Lung (tissue), 12 donors: ENCODE measurements around the gene SLC6A16. TPM values are rescaled to one million over a fixed set of nuclear protein-coding genes. Genes with fewer than 3 reads are reported as not detected.

Source experiments
- ATAC-seq: fragments of 200-7000 bp; cut with Tn5 transposase; one replicate; pipeline ENCODE4 v1.9.1; 2020; ENCODE audit warnings: moderate number of reproducible peaks; ENCODE audit not compliant: insufficient read depth, low FRiP score
- DNase-seq, 3 donors: peaks; one replicate each; pipeline ENCODE4 v3.0.0-alpha.2; 2013 to 2017
- H3K27ac ChIP-seq, 2 donors: one replicate each; pipeline ENCODE4 v1.5.1; 2013; ENCODE audit warnings: mild to moderate bottlenecking in 2 of 2, moderate library complexity in 2 of 2, control low read depth in 1 of 2, inconsistent platforms in 1 of 2, low read depth in 1 of 2, low read length in 1 of 2
- H3K27me3 ChIP-seq, 3 donors: one replicate each; pipeline ENCODE4 v1.5.1; 2013; ENCODE audit warnings: low read length in 2 of 3; ENCODE audit not compliant: control insufficient read depth in 3 of 3, insufficient read depth in 3 of 3
- H3K36me3 ChIP-seq, 4 donors: one replicate each; pipeline ENCODE4 v1.5.1; 2013; ENCODE audit warnings: low read length in 4 of 4, mild to moderate bottlenecking in 1 of 4, moderate library complexity in 1 of 4; ENCODE audit not compliant: control insufficient read depth in 4 of 4, insufficient read depth in 4 of 4
- H3K4me1 ChIP-seq, 5 donors: one replicate each; pipeline ENCODE4 v1.5.1; 2013; ENCODE audit warnings: low read length in 5 of 5, mild to moderate bottlenecking in 2 of 5, moderate library complexity in 1 of 5; ENCODE audit not compliant: control insufficient read depth in 5 of 5, insufficient read depth in 5 of 5
- H3K4me3 ChIP-seq: one replicate; pipeline ENCODE4 v1.5.1; 2013; ENCODE audit warnings: mild to moderate bottlenecking, control low read depth, moderate library complexity
- H3K9ac ChIP-seq, 2 donors: one replicate each; pipeline ENCODE4 v1.5.1; 2013; ENCODE audit warnings: low read length in 2 of 2, control low read depth in 1 of 2; ENCODE audit not compliant: insufficient read depth in 1 of 2
- H3K9me3 ChIP-seq, 4 donors: one replicate each; pipeline ENCODE4 v1.5.1; 2013; ENCODE audit warnings: low read length in 3 of 4, mild to moderate bottlenecking in 1 of 4, moderate library complexity in 1 of 4; ENCODE audit not compliant: control insufficient read depth in 4 of 4, insufficient read depth in 3 of 4
- WGBS, 2 donors: extraction: QIAGEN DNeasy Blood & Tissue Kit; methylation state at CpG; one replicate each; pipeline ENCODE4 v1.1.7; 2013; 5-methylcytosine and 5-hydroxymethylcytosine counted together
- polyA plus RNA-seq, 2 donors: library from polyadenylated mRNA; stranded (reverse); fragments of 200-250 nt; gene quantifications; one replicate each; pipeline ENCODE4 v1.2.1, GENCODE V29; 2013
- total RNA-seq, 2 donors: library from RNA; depleted of rRNA in 1 of 2; stranded (reverse); fragments of >200 nt in 1 of 2; gene quantifications; one replicate each; pipeline ENCODE4 v1.2.1, GENCODE V29; 2014 to 2021
- TF ChIP-seq, protein P1 (sequence below): IDR thresholded peaks from 2 replicates; pipeline ENCODE4 v1.5.1; 2012; ENCODE audit warnings: mild to moderate bottlenecking; ENCODE audit errors: control extremely low read depth, extremely low read depth
- donor health status: control.
- donor health status: control.
- donor health status: Bipolar disorder and iron deficiency.
- donor health status: healthy.
- donor health status: DM: yes; HTN: yes; CAD: no.

The SLC6A16 gene
- total and polyA plus RNA-seq, 4 donors = 0.93 to 2.5 (median 2.1) TPM

DNA sequence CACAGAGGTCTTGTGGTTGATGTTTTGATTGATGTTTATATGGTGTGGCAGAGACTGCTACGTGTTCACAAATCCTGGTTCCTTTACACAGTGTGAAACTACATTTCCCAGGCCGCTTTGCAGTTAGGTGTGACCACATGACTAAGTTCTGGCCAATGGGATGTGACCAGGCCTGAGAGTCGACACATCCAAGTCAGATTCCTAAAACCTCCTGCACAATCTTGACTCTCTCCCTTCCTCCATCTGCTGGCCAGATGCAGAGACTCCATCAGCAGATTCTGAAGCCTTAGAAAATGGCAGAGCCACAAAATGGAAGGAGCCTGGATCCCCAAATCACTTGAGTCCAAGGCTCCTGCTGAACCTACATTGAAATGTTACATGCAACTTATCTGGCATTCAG, 22.8 kb upstream of the SLC6A16 start:
- TF ChIP-seq, protein P1, sequence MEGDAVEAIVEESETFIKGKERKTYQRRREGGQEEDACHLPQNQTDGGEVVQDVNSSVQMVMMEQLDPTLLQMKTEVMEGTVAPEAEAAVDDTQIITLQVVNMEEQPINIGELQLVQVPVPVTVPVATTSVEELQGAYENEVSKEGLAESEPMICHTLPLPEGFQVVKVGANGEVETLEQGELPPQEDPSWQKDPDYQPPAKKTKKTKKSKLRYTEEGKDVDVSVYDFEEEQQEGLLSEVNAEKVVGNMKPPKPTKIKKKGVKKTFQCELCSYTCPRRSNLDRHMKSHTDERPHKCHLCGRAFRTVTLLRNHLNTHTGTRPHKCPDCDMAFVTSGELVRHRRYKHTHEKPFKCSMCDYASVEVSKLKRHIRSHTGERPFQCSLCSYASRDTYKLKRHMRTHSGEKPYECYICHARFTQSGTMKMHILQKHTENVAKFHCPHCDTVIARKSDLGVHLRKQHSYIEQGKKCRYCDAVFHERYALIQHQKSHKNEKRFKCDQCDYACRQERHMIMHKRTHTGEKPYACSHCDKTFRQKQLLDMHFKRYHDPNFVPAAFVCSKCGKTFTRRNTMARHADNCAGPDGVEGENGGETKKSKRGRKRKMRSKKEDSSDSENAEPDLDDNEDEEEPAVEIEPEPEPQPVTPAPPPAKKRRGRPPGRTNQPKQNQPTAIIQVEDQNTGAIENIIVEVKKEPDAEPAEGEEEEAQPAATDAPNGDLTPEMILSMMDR = no peak
- H3K27me3 ChIP-seq = no peaks in the 10 kb centered on the region
- ATAC-seq (no peak), DNase-seq (peak in 2 of 3 donors; percentile 51 to 52)
- H3K27ac ChIP-seq = no peak overlapping the region
- no peak overlapping the region for H3K4me3 ChIP-seq
- 66 to 71% methylated on average over 3 of the region's 3 CpGs for WGBS, 2 donors
- H3K4me1 ChIP-seq = peaks cover 0 to 4% (median 0%) of the 10 kb centered on the region in 5 donors
- H3K36me3 ChIP-seq = peaks cover 15 to 58% (median 33%) of the 10 kb centered on the region in 4 donors
- H3K9ac ChIP-seq = no peak overlapping the region
- peaks cover 0 to 2% (median 0%) of the 10 kb centered on the region in 4 donors for H3K9me3 ChIP-seq

DNA sequence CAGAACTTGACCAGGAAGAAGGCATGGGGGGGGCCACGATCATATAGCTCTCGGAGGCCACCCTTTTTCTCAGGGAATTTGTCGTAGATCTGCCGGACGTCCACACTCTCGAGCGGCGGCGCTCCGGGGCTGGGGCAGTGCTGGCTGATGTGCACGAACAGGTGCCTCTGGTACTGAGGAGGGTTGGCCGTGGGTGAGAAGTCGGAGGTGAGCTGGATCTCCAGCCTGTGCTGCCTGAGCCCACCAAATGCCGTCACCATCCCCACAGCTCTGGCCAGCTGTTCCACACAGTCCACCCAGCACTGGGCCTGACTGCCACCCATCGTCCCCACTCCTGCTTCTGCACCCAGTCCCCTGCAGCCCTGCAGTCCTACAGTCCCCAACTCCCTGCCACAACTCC, 22.2 kb upstream of the SLC6A16 start:
- DNase-seq = no peak
- Histone ChIP-seq H3K9ac (no peak overlapping the region), H3K4me1 (peaks cover 0 to 4% (median 0%) of the 10 kb centered on the region in 5 donors), H3K36me3 (peaks cover 19 to 63% (median 36%) of the 10 kb centered on the region in 4 donors), H3K27ac (no peak overlapping the region), H3K4me3 (peak overlapping the region; percentile 3), H3K27me3 (no peaks in the 10 kb centered on the region), H3K9me3 (peaks cover 0 to 2% (median 0%) of the 10 kb centered on the region in 4 donors)
- no peak for ATAC-seq
- WGBS, 2 donors = 97% methylated on average over 15 of the region's 15 CpGs
- TF ChIP-seq, protein P1 = no peak

- 83 to 86% methylated on average over 11 of the region's 11 CpGs for WGBS, 2 donors
- DNase-seq = no peak
These were observed 19.8 kb upstream of the SLC6A16 start for GRCh38 chr19:49344505-49345423.

More at GRCh38 chr19:49344505-49345423, 19.8 kb upstream of the SLC6A16 start:
- Histone ChIP-seq H3K4me3 (no peak overlapping the region), H3K36me3 (peaks cover 23 to 55% (median 42%) of the 10 kb centered on the region in 4 donors), H3K9ac (no peak overlapping the region), H3K9me3 (peaks cover 0 to 2% (median 0%) of the 10 kb centered on the region in 4 donors), H3K4me1 (peaks cover 0 to 13% (median 6%) of the 10 kb centered on the region in 5 donors), H3K27me3 (no peaks in the 10 kb centered on the region), H3K27ac (no peak overlapping the region)
- no peak for ATAC-seq
- TF ChIP-seq, protein P1 = no peak
